Measurements from ENCODE around the gene TNIK.

The TNIK gene

DNA sequence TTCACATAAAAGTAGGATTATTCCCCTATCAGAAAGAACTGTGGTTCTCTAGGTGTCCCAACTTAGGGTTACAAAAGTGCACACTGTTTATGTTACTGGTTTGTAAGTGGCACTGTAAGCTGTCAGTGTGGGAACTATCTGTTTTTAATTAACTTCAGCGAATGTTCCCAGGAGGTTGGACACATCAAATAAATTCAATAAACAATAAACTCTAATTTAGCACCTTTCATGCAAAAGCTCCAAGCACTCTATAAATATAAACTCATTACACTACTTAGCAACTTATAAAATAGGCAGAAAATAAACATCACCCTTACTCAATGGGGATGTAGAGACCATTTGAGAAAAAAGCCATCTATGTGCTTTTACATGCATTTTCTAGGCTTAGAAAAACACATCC is 265.2 kb downstream of the TNIK start:
- no peak for DNase-seq (ENCODE audit: low read depth in 2 of 2)

DNA sequence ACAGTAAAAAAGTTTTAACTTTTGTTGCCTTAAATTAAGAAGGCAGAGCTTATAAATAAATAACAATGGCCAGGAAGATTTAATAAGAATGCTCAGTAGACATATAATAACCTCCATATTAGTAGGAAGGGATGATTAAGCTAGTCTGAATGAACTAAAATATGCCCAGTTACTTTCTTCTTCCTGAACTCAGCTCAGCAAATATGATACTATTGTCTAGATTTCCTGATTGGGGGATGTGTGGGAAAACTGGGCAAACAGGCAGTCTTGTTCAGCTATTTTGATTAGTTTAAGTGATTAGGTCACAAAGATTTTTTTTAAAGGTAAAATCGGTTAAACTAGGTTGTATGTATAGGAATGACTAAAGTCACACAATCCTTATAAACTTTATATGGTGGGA is 266.5 kb downstream of the TNIK start:
- no peak for DNase-seq (ENCODE audit: low read depth in 2 of 2)

DNA sequence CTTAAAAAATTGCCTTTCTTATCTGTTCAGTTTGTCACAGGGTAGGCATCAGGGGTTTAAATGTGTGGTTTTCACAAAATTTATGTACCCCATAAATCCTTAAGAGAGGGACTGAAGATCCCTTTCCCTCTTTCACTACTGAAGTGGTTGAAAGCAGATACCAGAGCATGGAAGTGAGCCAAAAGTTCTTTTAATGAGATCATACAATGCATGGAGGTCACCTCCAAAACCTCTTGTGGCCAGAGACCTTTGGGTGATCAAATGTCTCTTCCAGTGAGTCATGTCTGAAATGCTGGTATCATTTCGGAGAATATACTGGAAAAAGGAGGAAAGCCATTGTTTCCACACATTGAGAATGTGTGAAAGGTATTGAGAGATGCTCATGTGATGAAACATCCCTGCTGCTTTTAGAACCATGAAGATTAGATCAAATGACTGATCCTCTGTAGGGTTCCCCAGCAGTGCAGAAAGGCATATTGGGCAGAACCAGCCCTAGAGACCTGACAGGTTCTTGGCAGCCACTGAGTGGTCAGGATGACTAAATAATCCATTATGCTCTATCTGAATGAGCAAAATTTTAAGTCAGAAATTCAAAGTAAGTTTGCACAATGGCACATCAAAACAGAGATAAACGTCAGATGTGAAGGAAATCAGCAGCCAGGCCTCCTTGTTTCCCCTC is 267.9 kb downstream of the TNIK start:
- DNase-seq (ENCODE audit: low read depth in 2 of 2), result no peak

- no peak for DNase-seq (ENCODE audit: low read depth in 2 of 2)
Measured at GRCh38 chr3:171190668-171191067, 269.5 kb downstream of the TNIK start.

GRCh38 chr3:171189394-171190080 is 270.7 kb downstream of the TNIK start:
- DNase-seq (ENCODE audit: low read depth in 2 of 2), result no peak

- no peak for DNase-seq (ENCODE audit: low read depth in 2 of 2)
Measured at GRCh38 chr3:171187706-171188290, 272.4 kb downstream of the TNIK start.

DNA sequence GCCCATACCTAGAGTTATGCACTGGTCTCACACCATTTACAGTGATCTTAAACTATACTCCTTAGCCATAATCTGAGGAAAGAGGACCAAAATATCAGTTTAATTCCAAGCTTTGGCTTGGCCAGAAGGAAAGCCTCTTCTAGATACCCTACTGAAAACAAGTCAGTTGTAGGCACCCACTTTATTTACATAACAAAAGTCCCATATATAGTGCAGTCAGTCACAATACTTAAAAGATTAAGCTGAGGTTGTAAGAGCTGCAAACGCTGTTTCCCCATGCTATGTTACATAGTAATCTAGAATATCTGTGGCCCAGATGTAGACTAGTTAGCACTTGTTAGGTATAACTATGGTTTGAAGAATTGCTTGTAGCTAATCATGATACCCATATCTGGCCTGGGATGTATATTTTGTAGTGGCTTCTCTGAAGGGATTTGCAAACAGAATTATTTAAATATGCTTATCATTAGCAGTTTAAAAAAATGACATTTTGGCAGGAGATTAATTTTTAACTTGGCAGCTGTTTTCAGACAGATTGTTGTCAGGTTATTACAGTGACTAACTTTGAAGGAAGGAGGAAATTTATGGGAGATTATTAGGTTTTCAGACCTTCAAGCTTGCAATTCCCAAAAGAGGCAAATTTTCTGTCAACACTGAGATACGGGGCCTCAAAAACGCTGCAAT is 273.2 kb downstream of the TNIK start:
- DNase-seq (ENCODE audit: low read depth in 2 of 2), result no peak

DNA sequence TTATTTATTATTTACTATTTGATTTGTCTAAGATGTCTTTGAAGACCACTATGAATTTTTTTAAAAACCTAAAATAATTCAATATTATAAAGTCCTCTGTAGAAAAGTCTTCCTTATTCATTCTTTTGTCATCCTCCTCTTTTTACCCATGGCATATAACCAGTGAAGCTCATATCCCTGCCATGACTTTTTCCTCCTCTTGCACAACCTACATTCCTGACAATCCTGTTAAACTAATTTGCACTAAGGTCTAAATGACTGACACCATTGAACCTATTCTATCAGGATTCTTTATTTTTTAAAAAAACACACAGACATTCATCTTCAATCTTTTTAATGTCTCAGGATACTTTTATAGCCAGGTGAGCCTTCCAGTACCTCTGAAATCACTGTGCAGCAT is 273.8 kb downstream of the TNIK start:
- no peak for DNase-seq (ENCODE audit: low read depth in 2 of 2)

DNA sequence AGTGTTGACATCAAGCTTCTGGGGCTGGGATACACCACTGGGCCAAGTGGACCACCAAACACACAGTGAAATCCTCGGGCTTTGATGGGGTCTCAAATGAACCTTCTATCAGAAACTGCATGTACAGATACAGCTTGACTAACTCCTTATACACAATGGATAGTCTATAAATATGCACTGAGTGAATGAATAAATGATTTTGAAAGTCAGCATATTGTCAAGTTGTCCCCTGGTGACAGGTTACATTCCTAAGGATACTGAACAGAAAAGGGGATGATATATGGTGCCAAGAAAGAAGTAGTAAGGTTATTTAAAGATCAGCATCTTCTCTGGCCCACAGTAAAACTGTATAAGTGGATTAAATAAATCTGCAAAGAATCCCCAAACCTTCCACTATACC is 274.2 kb downstream of the TNIK start:
- no peak for DNase-seq (ENCODE audit: low read depth in 2 of 2)

DNA sequence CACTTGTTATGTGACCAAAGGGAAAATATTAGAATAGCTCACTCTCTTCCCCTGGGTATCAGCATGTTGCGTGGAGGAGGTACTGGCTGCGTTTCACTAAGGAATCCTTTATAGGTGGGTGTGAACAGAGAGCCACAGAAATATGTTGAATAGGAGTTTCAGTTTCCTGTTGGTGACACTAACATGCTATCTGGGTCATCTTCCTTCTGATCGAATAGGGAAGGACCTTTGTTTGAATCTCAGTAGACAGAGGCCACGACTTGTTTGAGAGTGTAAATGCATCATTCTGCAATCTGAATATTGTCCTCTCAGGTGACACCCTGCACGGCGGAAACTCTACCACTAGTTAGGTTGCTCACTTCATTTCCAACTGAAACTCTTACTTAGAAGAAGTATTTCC is 275.8 kb downstream of the TNIK start:
- no peak for DNase-seq (ENCODE audit: low read depth in 2 of 2)

GRCh38 chr3:171183042-171183441 is 277.2 kb downstream of the TNIK start:
- no peak for DNase-seq (ENCODE audit: low read depth in 2 of 2)

GRCh38 chr3:171181907-171182690 is 278.1 kb downstream of the TNIK start:
- DNase-seq (ENCODE audit: low read depth in 2 of 2), result no peak

DNA sequence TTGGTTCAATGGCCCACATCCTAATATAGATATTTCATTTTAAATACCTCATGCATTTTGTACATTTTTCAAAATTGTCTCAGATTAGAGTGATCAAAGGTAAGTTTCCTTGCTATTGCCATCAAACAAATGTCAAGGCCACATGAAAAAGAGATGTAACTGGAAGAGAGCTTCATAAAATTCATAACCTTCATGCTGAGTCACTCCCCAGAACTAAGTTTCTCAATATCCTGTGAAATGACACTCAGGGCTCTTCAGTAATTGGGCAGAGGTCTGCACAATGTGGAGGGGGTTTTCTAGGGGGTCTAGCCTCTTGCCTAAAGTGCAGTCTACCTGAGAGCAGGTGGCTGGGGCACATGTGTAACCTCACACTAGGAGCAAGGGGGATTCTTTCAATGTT is 281.5 kb downstream of the TNIK start:
- DNase-seq (ENCODE audit: low read depth in 2 of 2), result no peak

- DNase-seq (ENCODE audit: low read depth in 2 of 2), result no peak
Measured at GRCh38 chr3:171177553-171177952, 282.7 kb downstream of the TNIK start.

- DNase-seq (ENCODE audit: low read depth in 2 of 2), result no peak
Measured at GRCh38 chr3:171177056-171177455, 283.1 kb downstream of the TNIK start.

DNA sequence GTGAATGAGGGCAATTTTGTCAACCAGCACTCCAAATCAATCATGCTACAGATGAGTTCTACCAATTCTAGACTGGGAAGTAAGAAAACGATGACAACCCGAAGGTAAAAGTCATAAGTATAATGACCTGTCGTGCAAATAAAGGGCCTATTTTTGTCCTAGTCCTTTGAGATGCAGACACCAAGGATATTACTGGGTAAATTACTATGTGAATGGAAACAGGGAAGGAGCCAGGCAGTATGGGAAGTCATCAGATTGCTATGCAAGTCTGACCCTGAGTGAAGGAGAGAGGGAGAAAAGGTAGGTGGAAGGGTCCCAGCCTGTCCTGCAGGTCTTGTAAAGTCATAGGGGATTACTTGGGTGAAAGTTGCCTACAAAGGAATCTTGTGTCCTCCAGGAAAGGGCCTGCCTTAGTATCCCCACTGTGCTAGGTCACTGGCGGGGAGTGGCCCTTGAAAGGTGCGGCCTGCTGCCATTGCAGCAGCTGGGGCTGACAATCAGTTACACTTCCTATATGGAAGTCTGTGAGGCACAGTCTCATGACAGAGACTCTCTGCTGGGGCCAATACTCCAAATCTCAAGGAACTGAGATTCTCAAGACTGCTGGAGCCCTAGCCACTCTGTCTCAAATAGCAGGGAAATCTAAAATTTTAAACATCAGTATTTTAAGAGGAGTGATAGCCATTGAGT is 283.8 kb downstream of the TNIK start:
- DNase-seq (ENCODE audit: low read depth in 2 of 2), result no peak

DNA sequence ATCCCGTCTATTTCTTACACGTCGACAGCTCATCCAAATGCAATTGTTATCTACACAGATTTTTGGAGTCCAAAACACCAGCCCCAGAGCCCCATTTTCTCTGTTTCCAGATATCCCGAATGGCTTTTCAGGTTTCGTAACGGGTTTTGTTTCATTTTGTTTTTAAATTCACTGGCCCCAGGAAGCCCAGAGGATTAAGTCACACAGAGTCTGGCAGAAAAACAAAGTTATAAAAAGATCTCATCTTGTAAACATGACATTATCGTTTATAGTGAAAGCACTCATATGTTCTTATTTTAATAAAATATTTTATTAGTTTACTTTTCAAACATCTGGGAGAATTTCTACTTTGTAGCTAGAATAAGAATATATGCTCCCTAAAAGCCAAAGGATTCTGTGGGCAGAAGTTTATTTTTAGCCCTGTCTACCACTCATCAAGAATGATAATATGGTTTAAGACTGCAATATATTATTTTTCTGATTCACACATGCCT is 284.4 kb downstream of the TNIK start:
- DNase-seq (ENCODE audit: low read depth in 2 of 2), result no peak

GRCh38 chr3:171173736-171174135 is 286.5 kb downstream of the TNIK start:
- no peak for DNase-seq (ENCODE audit: low read depth in 2 of 2)

- DNase-seq (ENCODE audit: low read depth in 2 of 2), result no peak
Measured at GRCh38 chr3:171172070-171172469, 288.1 kb downstream of the TNIK start.

GRCh38 chr3:171169866-171170265 is 290.3 kb downstream of the TNIK start:
- DNase-seq (ENCODE audit: low read depth in 2 of 2), result no peak

- DNase-seq (ENCODE audit: low read depth in 2 of 2), result no peak
Measured at GRCh38 chr3:171169443-171169842, 290.8 kb downstream of the TNIK start.

All from stimulated activated CD4-positive, alpha-beta T cell treated with anti-CD3 and anti-CD28 coated beads, Interleukin-1b, Interleukin-23, amount 100 ng/mL, for 4 hours (primary cell).